Choroid plexus epithelial cell (primary cell): Measurements from ENCODE around the gene SHISAL1.

Experiments used
- DNase-seq: peaks from one replicate; pipeline ENCODE4 v3.0.0-alpha.2; 2010; ENCODE audit warnings: low read depth
- H3K4me3 ChIP-seq: 2 replicates; pipeline ENCODE4 v1.5.1; 2011; ENCODE audit warnings: low read depth, mild to moderate bottlenecking, control low read depth, low read length, moderate library complexity
- TF ChIP-seq, protein P1 (sequence below): conservative IDR thresholded peaks from 2 replicates; pipeline ENCODE4 v1.5.1; 2011; ENCODE audit warnings: low read depth, mild to moderate bottlenecking, control low read depth, inconsistent platforms, low read length, moderate library complexity

The SHISAL1 gene

DNA sequence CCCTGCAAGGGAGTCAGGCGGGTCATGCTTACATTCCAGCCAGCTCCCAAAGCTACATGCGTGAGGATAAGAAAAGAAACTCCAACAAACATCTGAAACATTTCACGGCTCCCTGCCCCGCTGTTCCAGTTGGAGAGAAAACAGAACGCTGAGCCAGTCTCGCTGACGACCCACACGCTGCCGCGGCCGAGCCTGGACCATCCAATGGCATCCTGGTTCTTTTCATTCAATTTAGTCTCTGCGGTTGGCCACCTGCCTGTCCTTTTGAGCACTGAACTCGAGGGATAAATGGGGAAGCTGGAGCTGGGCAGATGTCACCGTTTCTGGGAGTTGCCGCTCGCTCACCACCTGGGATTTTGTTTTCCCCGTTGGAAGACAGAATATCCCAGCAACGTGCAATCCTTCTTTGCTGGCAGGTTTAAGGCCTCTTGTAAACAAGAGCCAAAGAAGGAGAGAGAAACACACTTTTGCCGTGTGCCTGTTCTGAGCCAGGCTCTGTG is 45.3 kb upstream of the SHISAL1 start:
- H3K4me3 ChIP-seq = no peak overlapping the region
- TF ChIP-seq, protein P1, sequence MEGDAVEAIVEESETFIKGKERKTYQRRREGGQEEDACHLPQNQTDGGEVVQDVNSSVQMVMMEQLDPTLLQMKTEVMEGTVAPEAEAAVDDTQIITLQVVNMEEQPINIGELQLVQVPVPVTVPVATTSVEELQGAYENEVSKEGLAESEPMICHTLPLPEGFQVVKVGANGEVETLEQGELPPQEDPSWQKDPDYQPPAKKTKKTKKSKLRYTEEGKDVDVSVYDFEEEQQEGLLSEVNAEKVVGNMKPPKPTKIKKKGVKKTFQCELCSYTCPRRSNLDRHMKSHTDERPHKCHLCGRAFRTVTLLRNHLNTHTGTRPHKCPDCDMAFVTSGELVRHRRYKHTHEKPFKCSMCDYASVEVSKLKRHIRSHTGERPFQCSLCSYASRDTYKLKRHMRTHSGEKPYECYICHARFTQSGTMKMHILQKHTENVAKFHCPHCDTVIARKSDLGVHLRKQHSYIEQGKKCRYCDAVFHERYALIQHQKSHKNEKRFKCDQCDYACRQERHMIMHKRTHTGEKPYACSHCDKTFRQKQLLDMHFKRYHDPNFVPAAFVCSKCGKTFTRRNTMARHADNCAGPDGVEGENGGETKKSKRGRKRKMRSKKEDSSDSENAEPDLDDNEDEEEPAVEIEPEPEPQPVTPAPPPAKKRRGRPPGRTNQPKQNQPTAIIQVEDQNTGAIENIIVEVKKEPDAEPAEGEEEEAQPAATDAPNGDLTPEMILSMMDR = no peak
- no peak for DNase-seq

DNA sequence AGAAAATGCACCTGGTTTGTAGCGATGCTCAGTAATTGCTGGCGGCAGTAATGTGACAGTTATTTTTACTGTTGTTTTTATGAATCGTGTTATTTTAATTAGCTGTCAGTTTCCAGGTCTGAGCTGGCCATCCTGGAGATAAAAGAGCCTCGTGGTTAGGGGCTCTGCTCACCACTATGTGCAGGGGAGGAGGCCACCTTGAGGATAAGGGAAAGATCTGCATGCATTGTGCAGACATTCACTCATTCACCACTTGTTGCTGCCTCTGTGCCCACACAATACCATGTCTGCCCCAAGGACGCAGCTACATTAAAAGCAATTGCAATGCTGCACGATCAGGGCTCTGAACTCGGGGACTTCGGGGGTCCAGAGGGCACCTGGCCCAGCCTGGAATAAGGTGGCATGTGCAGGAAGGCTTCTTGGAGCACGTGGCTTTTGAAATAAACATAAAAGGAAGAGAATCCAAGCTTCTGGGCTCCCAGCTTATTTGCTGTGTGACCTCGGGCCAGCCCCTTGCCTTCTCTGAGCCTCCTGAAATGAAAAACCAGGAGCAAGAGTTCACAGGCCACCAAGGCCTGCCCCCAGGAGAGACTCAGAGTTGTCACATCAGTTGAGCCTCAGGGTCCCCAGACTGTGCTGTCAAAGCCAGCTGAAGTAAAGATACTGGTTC is 44.7 kb upstream of the SHISAL1 start:
- TF ChIP-seq, protein P1 = peak; percentile 42
- DNase-seq = no peak
- no peak overlapping the region for H3K4me3 ChIP-seq

DNA sequence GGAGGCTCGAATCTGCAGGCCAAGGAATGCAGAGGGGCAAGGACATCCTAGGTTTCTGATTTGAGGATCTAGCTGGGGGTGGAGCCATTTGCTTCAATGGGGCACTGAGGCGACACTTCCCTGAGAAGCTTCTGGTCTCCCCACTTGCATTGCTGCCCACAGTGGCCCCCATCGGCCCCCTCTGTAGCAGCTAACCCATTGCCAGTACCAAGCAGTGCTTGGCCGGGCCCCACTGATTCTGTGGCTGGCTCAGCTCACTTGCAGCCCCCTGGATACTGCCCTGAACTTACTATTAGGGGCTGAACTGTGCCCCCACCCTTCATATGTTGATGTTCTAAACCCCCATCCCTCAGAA is 42.9 kb upstream of the SHISAL1 start:
- TF ChIP-seq, protein P1 = no peak
- H3K4me3 ChIP-seq = no peak overlapping the region
- no peak for DNase-seq

DNA sequence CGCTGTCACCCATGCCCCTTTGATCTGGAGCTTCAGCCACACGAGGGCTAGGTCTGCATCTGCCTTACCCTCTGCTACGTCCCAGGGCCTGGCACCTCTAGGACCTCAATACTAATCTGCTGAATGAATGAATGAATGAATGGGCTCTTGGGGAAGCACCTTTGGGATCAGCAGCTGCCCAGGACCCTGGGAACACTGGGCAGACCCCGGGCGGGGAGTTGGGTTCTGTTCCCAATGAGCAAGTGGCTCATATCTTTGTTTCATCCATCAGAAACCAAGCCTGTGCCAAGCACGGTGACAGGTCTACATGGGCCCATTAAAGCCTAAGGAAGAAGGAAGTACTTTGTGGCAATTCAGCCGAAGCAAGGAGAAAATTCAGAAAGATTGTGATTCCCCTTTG is 41.5 kb upstream of the SHISAL1 start:
- DNase-seq = no peak
- TF ChIP-seq, protein P1 = no peak
- H3K4me3 ChIP-seq = no peak overlapping the region

DNA sequence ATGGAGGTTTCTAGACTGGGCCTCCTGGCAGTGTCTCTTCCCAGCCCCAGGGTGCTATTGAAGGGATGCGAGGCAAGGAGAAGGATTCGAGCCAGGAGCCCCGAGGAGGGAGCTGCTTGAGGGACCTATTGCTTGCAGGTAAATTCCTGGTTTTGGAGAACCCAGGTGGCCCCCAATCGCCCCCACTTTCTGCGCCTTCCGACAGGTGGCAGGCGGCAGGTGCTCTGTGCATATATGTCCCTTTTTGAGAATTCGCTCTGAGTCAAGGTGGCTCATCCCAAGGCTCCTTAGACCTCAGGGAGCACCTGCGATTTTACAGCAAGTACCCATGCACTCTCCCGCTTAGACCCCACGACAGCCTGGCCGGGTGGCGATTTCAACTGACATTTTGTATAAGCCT is 40.3 kb upstream of the SHISAL1 start:
- TF ChIP-seq, protein P1 = no peak
- no peak for DNase-seq
- H3K4me3 ChIP-seq = no peak overlapping the region

DNA sequence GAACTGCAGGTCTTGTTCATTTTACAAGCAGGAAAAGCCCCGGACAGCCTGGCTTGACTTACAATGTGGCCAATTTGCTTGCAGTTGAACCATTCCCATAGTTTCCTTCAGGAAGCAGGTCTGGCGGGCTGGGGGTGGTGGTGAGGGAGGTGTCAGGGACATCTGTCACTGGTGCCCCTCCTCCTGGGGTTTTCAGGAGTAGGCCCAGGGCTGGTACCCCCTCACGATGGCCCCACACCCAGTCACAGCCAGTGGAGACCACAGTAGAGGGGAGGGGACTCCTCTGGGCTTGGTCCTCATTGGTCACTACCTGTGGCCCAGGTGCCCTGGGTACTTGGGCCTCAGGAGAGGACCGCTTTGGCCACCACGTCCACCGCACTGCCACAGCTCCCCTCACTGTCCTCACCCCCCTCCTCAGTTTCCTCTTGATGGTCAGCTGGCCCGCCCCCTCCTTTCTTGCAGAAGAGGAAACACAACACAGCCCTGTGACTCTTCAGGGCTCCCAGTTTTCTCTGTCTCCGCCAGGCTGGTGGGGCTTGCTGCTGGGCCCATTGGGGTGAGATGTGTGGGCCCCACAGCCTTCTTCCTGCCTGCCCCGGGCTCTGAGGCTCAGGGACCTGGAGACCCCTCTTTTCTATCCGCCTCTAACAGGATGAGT is 39.8 kb upstream of the SHISAL1 start:
- no peak for DNase-seq
- no peak overlapping the region for H3K4me3 ChIP-seq
- TF ChIP-seq, protein P1 = no peak
